Tibial nerve (tissue), 4 donors: Measurements from ENCODE around the gene CCDC57. TPM values are rescaled to one million over a fixed set of nuclear protein-coding genes. Genes with fewer than 3 reads are reported as not detected.

Experiments
- DNase-seq, 2 donors: peaks; one replicate each; pipeline ENCODE4 v3.0.0-alpha.2; 2019; ENCODE audit warnings: low spot score in 2 of 2
- H3K27ac ChIP-seq, 4 donors: fragments of 200-600 bp; sonication (generic) in 3 of 4; one replicate each; pipeline ENCODE4 v1.5.1; 2017 to 2019; ENCODE audit warnings: mild to moderate bottlenecking in 1 of 4
- H3K27me3 ChIP-seq, 2 donors: fragments of 200-600 bp; sonication (generic) in 1 of 2; one replicate each; pipeline versions ENCODE4 v1.5.1 to v1.6.0; 2017 to 2019
- H3K36me3 ChIP-seq, 3 donors: fragments of 200-600 bp; sonication (generic); one replicate each; pipeline ENCODE4 v1.5.1; 2018 to 2019
- H3K4me1 ChIP-seq, 4 donors: fragments of 200-600 bp; sonication (generic) in 3 of 4; one replicate each; pipeline ENCODE4 v1.5.1; 2017 to 2019
- H3K4me3 ChIP-seq, 4 donors: fragments of 200-600 bp; sonication (generic) in 3 of 4; one replicate each; pipeline ENCODE4 v1.5.1; 2017 to 2019; ENCODE audit warnings: mild to moderate bottlenecking in 1 of 4, moderate library complexity in 1 of 4
- H3K9me3 ChIP-seq, 4 donors: fragments of 200-600 bp; sonication (generic) in 3 of 4; one replicate each; pipeline ENCODE4 v1.5.1; 2017 to 2019
- CTCF ChIP-seq, 5 experiments: fragments of 200-600 bp in 3 of 5; fragments of 450-650 bp in 2 of 5; sonication (generic) in 3 of 5; IDR thresholded peaks; one replicate each; pipeline ENCODE4 v1.5.1; 2016 to 2019; ENCODE audit warnings: antibody characterized with exemption in 5 of 5, mild to moderate bottlenecking in 3 of 5, moderate library complexity in 2 of 5
- EP300 ChIP-seq, 2 donors: sonication (generic); formaldehyde crosslinking; IDR thresholded peaks; one replicate each; pipeline ENCODE4 v1.6.1; 2017; ENCODE audit warnings: antibody characterized with exemption in 2 of 2, mild to moderate bottlenecking in 1 of 2
- POLR2A ChIP-seq, 2 donors: fragments of 450-650 bp; IDR thresholded peaks; one replicate each; pipeline ENCODE4 v1.6.1; 2017; ENCODE audit warnings: antibody characterized with exemption in 2 of 2, mild to moderate bottlenecking in 2 of 2, moderate library complexity in 2 of 2
- WGBS, 2 donors: methylation state at CpG; one replicate each; pipeline ENCODE4 v1.1.5; 2018; 5-methylcytosine and 5-hydroxymethylcytosine counted together
- total RNA-seq, 4 donors: library from RNA; depleted of rRNA; stranded (reverse); fragments of >200 nt; gene quantifications; one replicate each; pipeline ENCODE4 v1.1.0, GENCODE V29; 2016

Gene CCDC57
- total RNA-seq, 4 donors from 2014 or later = 33.5 to 91.2 (median 47.9) TPM

- H3K4me3 ChIP-seq = no peak overlapping the region
- no peaks in the 10 kb centered on the region for H3K9me3 ChIP-seq
- peaks cover 0 to 86% (median 29%) of the 10 kb centered on the region in 3 donors for H3K36me3 ChIP-seq
- no peak for DNase-seq
- H3K4me1 ChIP-seq = peaks cover 0 to 21% (median 11%) of the 10 kb centered on the region in 4 donors
- H3K27me3 ChIP-seq = no peaks in the 10 kb centered on the region
- TF ChIP-seq POLR2A (IDR thresholded peaks at IDR 0.05) (no peak), CTCF (IDR thresholded peaks at IDR 0.05) (no peak), EP300 (IDR thresholded peaks at IDR 0.05) (no peak)
- 89 to 95% methylated on average over 6 to 13 of the region's 14 CpGs for WGBS, 2 donors
- no peak overlapping the region for H3K27ac ChIP-seq
Observed at GRCh38 chr17:82060614-82061013, 152.0 kb downstream of the CCDC57 start.

GRCh38 chr17:82060001-82060380, 152.7 kb downstream of the CCDC57 start:
- H3K4me3 ChIP-seq = no peak overlapping the region
- no peak for DNase-seq
- H3K27me3 ChIP-seq = no peaks in the 10 kb centered on the region
- H3K36me3 ChIP-seq = peaks cover 0 to 93% (median 35%) of the 10 kb centered on the region in 3 donors
- H3K9me3 ChIP-seq = no peaks in the 10 kb centered on the region
- 76% methylated on average over 15 to 16 of the region's 16 CpGs for WGBS, 2 donors
- no peak overlapping the region for H3K27ac ChIP-seq
- H3K4me1 ChIP-seq = peaks cover 0 to 24% (median 10%) of the 10 kb centered on the region in 4 donors
- TF ChIP-seq POLR2A (IDR thresholded peaks at IDR 0.05) = no peak

- Histone ChIP-seq H3K4me1 (peaks cover 0 to 18% (median 5%) of the 10 kb centered on the region in 4 donors), H3K36me3 (peaks cover 0 to 98% (median 40%) of the 10 kb centered on the region in 3 donors), H3K27ac (no peak overlapping the region), H3K27me3 (no peaks in the 10 kb centered on the region), H3K4me3 (no peak overlapping the region), H3K9me3 (no peaks in the 10 kb centered on the region)
- DNase-seq = no peak
- TF ChIP-seq CTCF (IDR thresholded peaks at IDR 0.05) (no peak), POLR2A (IDR thresholded peaks at IDR 0.05) (no peak), EP300 (IDR thresholded peaks at IDR 0.05) (no peak)
- WGBS, 2 donors = 70 to 77% methylated on average over 11 to 12 of the region's 19 CpGs
Observed at GRCh38 chr17:82059272-82060000, 153.2 kb downstream of the CCDC57 start.

- Histone ChIP-seq H3K9me3 (no peaks in the 10 kb centered on the region), H3K27ac (no peak overlapping the region), H3K4me3 (no peak overlapping the region), H3K27me3 (no peaks in the 10 kb centered on the region), H3K36me3 (peaks cover 0 to 100% (median 42%) of the 10 kb centered on the region in 3 donors), H3K4me1 (peaks cover 0 to 18% (median under 1%) of the 10 kb centered on the region in 4 donors)
- WGBS, 2 donors = 59 to 70% methylated on average over 7 to 10 of the region's 10 CpGs
- DNase-seq = no peak
- no peak for TF ChIP-seq EP300 (IDR thresholded peaks at IDR 0.05)
- no peak for TF ChIP-seq CTCF (IDR thresholded peaks at IDR 0.05)
- TF ChIP-seq POLR2A (IDR thresholded peaks at IDR 0.05) = no peak
Observed at GRCh38 chr17:82058855-82059249, 153.8 kb downstream of the CCDC57 start.

GRCh38 chr17:82058230-82058854, 154.3 kb downstream of the CCDC57 start:
- no peak overlapping the region for H3K27ac ChIP-seq
- H3K9me3 ChIP-seq = no peaks in the 10 kb centered on the region
- no peaks in the 10 kb centered on the region for H3K27me3 ChIP-seq
- H3K36me3 ChIP-seq = peaks cover 0 to 100% (median 42%) of the 10 kb centered on the region in 3 donors
- no peak overlapping the region for H3K4me3 ChIP-seq
- peaks cover 0 to 18% (median 3%) of the 10 kb centered on the region in 4 donors for H3K4me1 ChIP-seq
- 79 to 88% methylated on average over 14 to 16 of the region's 17 CpGs for WGBS, 2 donors
- TF ChIP-seq EP300 (IDR thresholded peaks at IDR 0.05) = no peak
- TF ChIP-seq POLR2A (IDR thresholded peaks at IDR 0.05) = no peak
- TF ChIP-seq CTCF (IDR thresholded peaks at IDR 0.05) = no peak
- no peak for DNase-seq
